ENCODE results near the gene DHDH.
A peak's percentile ranks its signal among the peaks of the same experiment; 100 is the strongest.

Gene DHDH

GRCh38 chr19:48990400-48990799, 56.9 kb downstream of the DHDH start:
- Mint-ChIP-seq H3K27ac (peak overlapping the region; percentile 23), H3K4me3 (peak overlapping the region; percentile 36), H3K36me3 (ENCODE audit: low read depth) (peaks cover 43% of the 10 kb centered on the region), H3K27me3 (ENCODE audit: low read depth, poor library complexity) (no peaks in the 10 kb centered on the region), H3K4me1 (peaks cover 42% of the 10 kb centered on the region), H3K9me3 (no peaks in the 10 kb centered on the region)
- no peak for DNase-seq
- TF ChIP-seq CTCF (IDR thresholded peaks at IDR 0.05): no peak

- TF ChIP-seq CTCF (IDR thresholded peaks at IDR 0.05): no peak
- H3K4me1 Mint-ChIP-seq: peaks cover 43% of the 10 kb centered on the region
- peak overlapping the region; percentile 59 for H3K27ac Mint-ChIP-seq
- no peaks in the 10 kb centered on the region for H3K9me3 Mint-ChIP-seq
- no peaks in the 10 kb centered on the region for H3K27me3 Mint-ChIP-seq (ENCODE audit: low read depth, poor library complexity)
- DNase-seq: no peak
- H3K4me3 Mint-ChIP-seq: peak overlapping the region; percentile 98
- peaks cover 38% of the 10 kb centered on the region for H3K36me3 Mint-ChIP-seq (ENCODE audit: low read depth)
Measured at GRCh38 chr19:48991011-48991609, 57.6 kb downstream of the DHDH start.

GRCh38 chr19:48991873-48992580, 58.5 kb downstream of the DHDH start:
- H3K4me1 Mint-ChIP-seq: peaks cover 43% of the 10 kb centered on the region
- peak overlapping the region; percentile 98 for H3K4me3 Mint-ChIP-seq
- peak overlapping the region; percentile 99 for H3K27ac Mint-ChIP-seq
- H3K36me3 Mint-ChIP-seq (ENCODE audit: low read depth): peaks cover 34% of the 10 kb centered on the region
- DNase-seq: no peak
- TF ChIP-seq CTCF (IDR thresholded peaks at IDR 0.05): no peak
- no peaks in the 10 kb centered on the region for H3K9me3 Mint-ChIP-seq
- H3K27me3 Mint-ChIP-seq (ENCODE audit: low read depth, poor library complexity): no peaks in the 10 kb centered on the region

GRCh38 chr19:48992581-48993174, 59.2 kb downstream of the DHDH start:
- no peak for TF ChIP-seq CTCF (IDR thresholded peaks at IDR 0.05)
- DNase-seq: no peak
- Mint-ChIP-seq H3K27ac (peak overlapping the region; percentile 99), H3K27me3 (ENCODE audit: low read depth, poor library complexity) (no peaks in the 10 kb centered on the region), H3K9me3 (no peaks in the 10 kb centered on the region), H3K4me1 (peaks cover 43% of the 10 kb centered on the region), H3K4me3 (peak overlapping the region; percentile 98), H3K36me3 (ENCODE audit: low read depth) (peaks cover 30% of the 10 kb centered on the region)

GRCh38 chr19:48993175-48994034, 59.9 kb downstream of the DHDH start, which contains the start of the genes GYS1 and RUVBL2:
GYS1 (minus strand) TSS chr19:48993309; CDS start chr19:48993112, 197 bp downstream.
RUVBL2 (plus strand) TSS chr19:48993887; CDS start chr19:48993912, 25 bp downstream.
- peaks cover 43% of the 10 kb centered on the region for H3K4me1 Mint-ChIP-seq
- peaks cover 24% of the 10 kb centered on the region for H3K36me3 Mint-ChIP-seq (ENCODE audit: low read depth)
- H3K4me3 Mint-ChIP-seq: peak within 1 kb of the TSS; percentile 98
- peak; percentile 99 for DNase-seq
- H3K27ac Mint-ChIP-seq: peak within 1 kb of the TSS; percentile 99
- no peaks in the 10 kb centered on the region for H3K9me3 Mint-ChIP-seq
- peak; percentile 98 for TF ChIP-seq CTCF (IDR thresholded peaks at IDR 0.05)
- H3K27me3 Mint-ChIP-seq (ENCODE audit: low read depth, poor library complexity): no peaks in the 10 kb centered on the region
